Tibial artery (tissue), 4 donors: ENCODE measurements around the gene IMMT.

Experiments used
- DNase-seq, 2 donors: peaks; one replicate each; pipeline ENCODE4 v3.0.0-alpha.2; 2019
- H3K27ac ChIP-seq, 2 donors: fragments of 200-600 bp; sonication (generic) in 1 of 2; 1 replicate in 1 of 2; 2 replicates in 1 of 2; pipeline ENCODE4 v1.5.1; 2018 to 2019; ENCODE audit warnings: mild to moderate bottlenecking in 1 of 2
- H3K27me3 ChIP-seq, 2 donors: fragments of 200-600 bp; sonication (generic) in 1 of 2; one replicate each; pipeline versions ENCODE4 v1.5.1 to v1.6.0; 2016 to 2019
- H3K36me3 ChIP-seq, 3 donors: fragments of 200-600 bp; sonication (generic) in 2 of 3; one replicate each; pipeline ENCODE4 v1.5.1; 2016 to 2019; ENCODE audit warnings: mild to moderate bottlenecking in 2 of 3
- H3K4me1 ChIP-seq, 4 donors: fragments of 200-600 bp; sonication (generic) in 2 of 4; 1 replicate in 3 of 4; 2 replicates in 1 of 4; pipeline ENCODE4 v1.5.1; 2016 to 2019
- H3K4me3 ChIP-seq, 2 donors: fragments of 200-600 bp; sonication (generic) in 1 of 2; 1 replicate in 1 of 2; 2 replicates in 1 of 2; pipeline ENCODE4 v1.5.1; 2018 to 2019; ENCODE audit warnings: mild to moderate bottlenecking in 2 of 2
- H3K9me3 ChIP-seq, 3 donors: fragments of 200-600 bp; sonication (generic) in 1 of 3; one replicate each; pipeline ENCODE4 v1.5.1; 2016 to 2019
- intact Hi-C: fragments of 100-400 bp; cut with DNase I; formaldehyde crosslinking; loops from one replicate; pipeline ENCODE4 v1.15.0; 2023; ENCODE audit warnings: low total_unique reads
- TF ChIP-seq, protein P1 (sequence below), 2 experiments: fragments of 200-600 bp in 1 of 2; fragments of 450-650 bp in 1 of 2; IDR thresholded peaks; one replicate each; pipeline ENCODE4 v1.5.1; 2017 to 2019; ENCODE audit warnings: antibody characterized with exemption in 2 of 2, mild to moderate bottlenecking in 1 of 2, moderate library complexity in 1 of 2

IMMT gene

DNA sequence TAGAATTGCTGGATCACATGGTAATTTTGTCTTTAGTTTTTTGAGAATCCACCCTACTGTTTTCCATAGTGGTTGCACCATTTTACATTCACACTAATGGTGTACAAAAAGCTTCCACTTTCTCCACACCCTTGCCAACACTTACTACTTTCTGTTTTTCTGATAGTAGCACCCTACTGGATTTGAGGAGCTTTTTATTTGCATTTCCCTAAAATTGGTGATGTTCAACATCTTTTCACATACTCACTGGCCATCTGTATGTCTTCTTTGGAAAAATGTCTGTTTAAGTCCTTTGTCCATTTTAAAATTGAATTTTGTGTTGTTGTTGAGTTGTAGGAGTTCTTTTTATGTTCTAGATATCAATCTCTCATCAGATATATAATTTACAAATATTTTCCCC is 93.1 kb downstream of the IMMT start:
- intact Hi-C loops: no loop called here
- H3K36me3 ChIP-seq: peaks cover 17 to 38% (median 26%) of the 10 kb centered on the region in 3 donors
- H3K4me1 ChIP-seq: peaks cover 0 to 24% (median 13%) of the 10 kb centered on the region in 4 donors
- no peak for DNase-seq
- TF ChIP-seq, protein P1, sequence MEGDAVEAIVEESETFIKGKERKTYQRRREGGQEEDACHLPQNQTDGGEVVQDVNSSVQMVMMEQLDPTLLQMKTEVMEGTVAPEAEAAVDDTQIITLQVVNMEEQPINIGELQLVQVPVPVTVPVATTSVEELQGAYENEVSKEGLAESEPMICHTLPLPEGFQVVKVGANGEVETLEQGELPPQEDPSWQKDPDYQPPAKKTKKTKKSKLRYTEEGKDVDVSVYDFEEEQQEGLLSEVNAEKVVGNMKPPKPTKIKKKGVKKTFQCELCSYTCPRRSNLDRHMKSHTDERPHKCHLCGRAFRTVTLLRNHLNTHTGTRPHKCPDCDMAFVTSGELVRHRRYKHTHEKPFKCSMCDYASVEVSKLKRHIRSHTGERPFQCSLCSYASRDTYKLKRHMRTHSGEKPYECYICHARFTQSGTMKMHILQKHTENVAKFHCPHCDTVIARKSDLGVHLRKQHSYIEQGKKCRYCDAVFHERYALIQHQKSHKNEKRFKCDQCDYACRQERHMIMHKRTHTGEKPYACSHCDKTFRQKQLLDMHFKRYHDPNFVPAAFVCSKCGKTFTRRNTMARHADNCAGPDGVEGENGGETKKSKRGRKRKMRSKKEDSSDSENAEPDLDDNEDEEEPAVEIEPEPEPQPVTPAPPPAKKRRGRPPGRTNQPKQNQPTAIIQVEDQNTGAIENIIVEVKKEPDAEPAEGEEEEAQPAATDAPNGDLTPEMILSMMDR (IDR thresholded peaks at IDR 0.05): no peak
- H3K9me3 ChIP-seq: no peaks in the 10 kb centered on the region
- H3K4me3 ChIP-seq: no peak overlapping the region
- H3K27ac ChIP-seq: no peak overlapping the region
- no peaks in the 10 kb centered on the region for H3K27me3 ChIP-seq

DNA sequence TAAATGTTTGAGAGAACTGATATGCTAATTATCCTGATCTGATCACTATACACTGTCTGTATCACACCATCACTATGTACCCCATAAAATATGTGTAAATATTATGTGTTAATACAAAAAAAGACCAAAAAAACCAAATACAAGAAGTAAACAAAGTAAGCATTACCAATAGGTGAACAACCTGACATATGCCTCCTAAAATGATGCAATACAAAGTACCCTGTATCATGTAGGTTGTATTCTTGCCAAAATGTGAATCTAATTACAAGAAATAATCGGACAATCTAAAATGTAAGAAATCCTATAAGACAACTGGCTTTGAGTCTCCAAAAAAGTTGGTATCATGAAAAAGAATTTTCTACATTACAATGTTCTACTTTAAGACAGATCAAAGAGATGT is 97.3 kb downstream of the IMMT start:
- peaks cover 44 to 67% (median 47%) of the 10 kb centered on the region in 3 donors for H3K36me3 ChIP-seq
- H3K4me1 ChIP-seq: no peaks in the 10 kb centered on the region
- H3K4me3 ChIP-seq: no peak overlapping the region
- no peak overlapping the region for H3K27ac ChIP-seq
- no peaks in the 10 kb centered on the region for H3K27me3 ChIP-seq
- intact Hi-C loops: no loop called here
- TF ChIP-seq, protein P1 (IDR thresholded peaks at IDR 0.05): no peak
- no peaks in the 10 kb centered on the region for H3K9me3 ChIP-seq
- no peak for DNase-seq

DNA sequence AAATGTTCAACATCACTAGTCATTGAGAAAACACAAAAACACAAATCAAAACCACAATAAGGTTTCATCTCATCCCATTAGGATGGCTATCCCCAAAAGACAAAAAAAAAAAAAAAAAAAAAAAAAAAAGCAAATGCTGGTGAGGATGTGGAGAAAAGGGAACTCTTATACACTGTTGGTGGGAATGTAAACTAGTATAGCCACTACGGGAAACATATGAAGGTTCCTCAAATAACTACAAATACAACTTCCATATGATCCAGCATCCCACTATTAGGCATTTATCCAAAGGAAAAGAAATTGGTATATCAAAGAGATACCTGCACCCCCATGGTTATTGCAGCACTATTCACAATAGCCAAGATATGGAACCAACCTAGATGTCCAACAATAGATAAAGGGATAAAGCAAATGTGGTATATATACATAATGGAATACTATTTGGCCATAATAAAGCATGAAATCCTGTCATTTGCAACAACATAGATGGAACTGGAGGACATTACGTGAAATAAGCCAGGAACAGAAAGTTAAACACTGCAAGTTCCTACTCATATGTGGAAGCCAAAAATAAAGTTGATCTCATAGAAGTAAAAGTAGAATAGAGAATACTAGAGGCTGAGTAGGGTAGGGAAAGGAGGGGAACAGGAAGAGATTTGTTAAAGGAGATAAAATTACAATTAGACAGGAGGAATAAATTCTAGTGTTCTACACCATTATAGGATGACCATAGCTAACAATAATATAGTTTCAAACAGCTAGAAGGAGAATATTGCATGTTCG is 98.0 kb downstream of the IMMT start:
- TF ChIP-seq, protein P1 (IDR thresholded peaks at IDR 0.05): no peak
- intact Hi-C loops: no loop called here
- no peak overlapping the region for H3K27ac ChIP-seq

DNA sequence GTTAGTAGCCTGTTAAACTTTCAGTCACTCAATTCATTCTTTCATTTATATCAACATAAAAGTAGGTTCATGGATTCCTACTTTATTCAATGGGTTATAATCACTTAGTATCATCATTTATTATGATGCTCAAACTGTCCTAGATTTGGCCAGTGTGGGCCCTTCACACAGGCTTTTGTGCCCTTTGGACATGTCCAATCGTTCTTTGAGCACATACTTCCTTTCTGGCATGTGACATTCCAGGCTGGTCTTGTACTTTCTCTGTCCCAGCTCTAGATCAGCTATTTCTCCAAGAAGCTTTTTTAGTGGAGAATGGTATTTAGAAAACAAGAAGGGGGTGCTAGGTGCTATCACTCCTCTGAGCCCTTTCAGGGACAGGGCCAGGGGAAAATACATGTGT is 101.0 kb downstream of the IMMT start:
- Histone ChIP-seq H3K4me3 (no peak overlapping the region), H3K27me3 (no peaks in the 10 kb centered on the region), H3K27ac (no peak overlapping the region), H3K9me3 (no peaks in the 10 kb centered on the region), H3K4me1 (no peaks in the 10 kb centered on the region), H3K36me3 (peaks cover 56 to 78% (median 62%) of the 10 kb centered on the region in 3 donors)
- TF ChIP-seq, protein P1 (IDR thresholded peaks at IDR 0.05): no peak
- intact Hi-C loops: no loop called here
- no peak for DNase-seq

More for the DNA sequence above, 98.0 kb downstream of the IMMT start:
- Histone ChIP-seq H3K27me3 (no peaks in the 10 kb centered on the region), H3K9me3 (no peaks in the 10 kb centered on the region), H3K4me1 (no peaks in the 10 kb centered on the region), H3K4me3 (no peak overlapping the region), H3K36me3 (peaks cover 47 to 67% (median 47%) of the 10 kb centered on the region in 3 donors)
- no peak for DNase-seq
